ENCODE measurements around the gene CTU1.

DNA sequence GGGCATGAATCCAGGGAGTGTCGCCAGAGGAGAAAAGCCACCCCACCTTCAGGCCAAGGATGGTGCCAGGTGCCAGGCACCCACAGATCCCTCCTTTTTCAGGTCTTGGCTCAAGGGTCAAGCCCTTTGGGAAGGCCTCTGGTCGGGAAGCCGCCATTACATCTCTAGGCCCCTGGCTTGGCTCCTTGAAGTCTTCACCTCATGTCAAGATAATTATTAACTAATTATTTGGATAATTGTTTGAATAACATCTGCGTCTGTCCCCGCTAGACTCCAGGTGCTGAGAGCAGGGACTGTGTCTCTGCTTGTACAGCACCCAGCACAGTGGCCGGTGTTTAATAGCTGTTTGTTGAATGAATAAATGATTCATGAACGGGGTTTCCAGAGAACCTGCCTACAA is 44.5 kb downstream of the CTU1 start:
- TF ChIP-seq, protein P1, sequence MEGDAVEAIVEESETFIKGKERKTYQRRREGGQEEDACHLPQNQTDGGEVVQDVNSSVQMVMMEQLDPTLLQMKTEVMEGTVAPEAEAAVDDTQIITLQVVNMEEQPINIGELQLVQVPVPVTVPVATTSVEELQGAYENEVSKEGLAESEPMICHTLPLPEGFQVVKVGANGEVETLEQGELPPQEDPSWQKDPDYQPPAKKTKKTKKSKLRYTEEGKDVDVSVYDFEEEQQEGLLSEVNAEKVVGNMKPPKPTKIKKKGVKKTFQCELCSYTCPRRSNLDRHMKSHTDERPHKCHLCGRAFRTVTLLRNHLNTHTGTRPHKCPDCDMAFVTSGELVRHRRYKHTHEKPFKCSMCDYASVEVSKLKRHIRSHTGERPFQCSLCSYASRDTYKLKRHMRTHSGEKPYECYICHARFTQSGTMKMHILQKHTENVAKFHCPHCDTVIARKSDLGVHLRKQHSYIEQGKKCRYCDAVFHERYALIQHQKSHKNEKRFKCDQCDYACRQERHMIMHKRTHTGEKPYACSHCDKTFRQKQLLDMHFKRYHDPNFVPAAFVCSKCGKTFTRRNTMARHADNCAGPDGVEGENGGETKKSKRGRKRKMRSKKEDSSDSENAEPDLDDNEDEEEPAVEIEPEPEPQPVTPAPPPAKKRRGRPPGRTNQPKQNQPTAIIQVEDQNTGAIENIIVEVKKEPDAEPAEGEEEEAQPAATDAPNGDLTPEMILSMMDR (IDR thresholded peaks at IDR 0.05), result no peak
- TF ChIP-seq ZFX (IDR thresholded peaks at IDR 0.05; ENCODE audit: borderline replicate concordance), result no peak
